HEK293 (cell line): ENCODE data around the gene MGAT4B.

Experiments used
- BCL11A ChIP-seq: fragments of 450-650 bp; formaldehyde crosslinking; IDR thresholded peaks from 2 replicates; pipeline ENCODE4 v1.5.1; 2016; ENCODE audit warnings: low read depth, missing biosample characterization, missing genetic modification characterization
- CTCF ChIP-seq: fragments of 450-650 bp; formaldehyde crosslinking; IDR thresholded peaks from 2 replicates; pipeline ENCODE4 v1.5.1; 2016; ENCODE audit warnings: missing biosample characterization, missing genetic modification characterization
- EGR2 ChIP-seq: fragments of 450-650 bp; formaldehyde crosslinking; IDR thresholded peaks from 2 replicates; pipeline ENCODE4 v1.5.1; 2016; ENCODE audit warnings: low read depth, missing biosample characterization, missing genetic modification characterization
- ELK4 ChIP-seq: IDR thresholded peaks from 2 replicates; pipeline ENCODE4 v1.6.1; 2011; ENCODE audit warnings: mild to moderate bottlenecking, low read depth, low read length, borderline replicate concordance
- HOXA7 ChIP-seq: sonication (generic); formaldehyde crosslinking; IDR thresholded peaks from 2 replicates; pipeline ENCODE4 v1.8.1; 2022; ENCODE audit warnings: missing genetic modification reagents, borderline replicate concordance
- HOXD13 ChIP-seq: sonication (generic); formaldehyde crosslinking; IDR thresholded peaks from 2 replicates; pipeline ENCODE4 v1.8.0; 2022; ENCODE audit warnings: missing genetic modification reagents, borderline replicate concordance
- KLF1 ChIP-seq: fragments of 450-650 bp; formaldehyde crosslinking; IDR thresholded peaks from 2 replicates; pipeline ENCODE4 v1.5.1; 2016; ENCODE audit warnings: missing biosample characterization, missing genetic modification characterization
- KLF7 ChIP-seq: fragments of 450-650 bp; formaldehyde crosslinking; IDR thresholded peaks from 2 replicates; pipeline ENCODE4 v1.5.1; 2016; ENCODE audit warnings: missing biosample characterization, missing genetic modification characterization, borderline replicate concordance
- KLF9 ChIP-seq: fragments of 450-650 bp; formaldehyde crosslinking; IDR thresholded peaks from 2 replicates; pipeline ENCODE4 v1.5.1; 2016; ENCODE audit warnings: missing biosample characterization, missing genetic modification characterization, low read depth
- MEIS1 ChIP-seq: sonication (generic); formaldehyde crosslinking; IDR thresholded peaks from 2 replicates; pipeline ENCODE4 v1.8.1; 2022; ENCODE audit warnings: missing genetic modification reagents, mild to moderate bottlenecking, borderline replicate concordance
- SCRT1 ChIP-seq: fragments of 450-650 bp; formaldehyde crosslinking; IDR thresholded peaks from 2 replicates; pipeline ENCODE4 v1.5.1; 2016; ENCODE audit warnings: missing biosample characterization, missing genetic modification characterization, borderline replicate concordance
- ZBTB10 ChIP-seq: fragments of 450-650 bp; formaldehyde crosslinking; IDR thresholded peaks from 2 replicates; pipeline ENCODE4 v1.5.1; 2016; ENCODE audit warnings: missing biosample characterization, missing genetic modification characterization
- ZBTB6 ChIP-seq: fragments of 450-650 bp; formaldehyde crosslinking; IDR thresholded peaks from 2 replicates; pipeline ENCODE4 v1.5.1; 2017; ENCODE audit warnings: missing biosample characterization, missing genetic modification characterization
- ZBTB7A ChIP-seq: fragments of 450-650 bp; formaldehyde crosslinking; IDR thresholded peaks from 2 replicates; pipeline ENCODE4 v1.5.1; 2016; ENCODE audit warnings: low read depth, missing biosample characterization, missing genetic modification characterization
- ZNF146 ChIP-seq: fragments of 450-650 bp; formaldehyde crosslinking; IDR thresholded peaks from 2 replicates; pipeline ENCODE4 v1.5.1; 2016; ENCODE audit warnings: missing biosample characterization, missing genetic modification characterization
- ZNF19 ChIP-seq: fragments of 450-650 bp; formaldehyde crosslinking; IDR thresholded peaks from 2 replicates; pipeline ENCODE4; 2016; ENCODE audit warnings: missing biosample characterization, missing genetic modification characterization, low read depth
- ZNF239 ChIP-seq: fragments of 450-650 bp; formaldehyde crosslinking; IDR thresholded peaks from 2 replicates; pipeline ENCODE4 v1.5.1; 2016; ENCODE audit warnings: missing biosample characterization, missing genetic modification characterization
- ZNF266 ChIP-seq: fragments of 450-650 bp; formaldehyde crosslinking; IDR thresholded peaks from 2 replicates; pipeline ENCODE4 v1.5.1; 2016; ENCODE audit warnings: missing biosample characterization, missing genetic modification characterization, low read depth
- ZNF292 ChIP-seq: fragments of 450-650 bp; formaldehyde crosslinking; IDR thresholded peaks from 2 replicates; pipeline ENCODE4 v1.5.1; 2016; ENCODE audit warnings: low read depth, missing biosample characterization, missing genetic modification characterization, borderline replicate concordance
- ZNF324 ChIP-seq: fragments of 450-650 bp; formaldehyde crosslinking; IDR thresholded peaks from 2 replicates; pipeline ENCODE4 v1.5.1; 2016; ENCODE audit warnings: missing biosample characterization, missing genetic modification characterization
- ZNF362 ChIP-seq: fragments of 450-650 bp; formaldehyde crosslinking; IDR thresholded peaks from 2 replicates; pipeline ENCODE4 v1.5.1; 2016; ENCODE audit warnings: missing biosample characterization, missing genetic modification characterization
- ZNF37A ChIP-seq: fragments of 450-650 bp; IDR thresholded peaks from 2 replicates; pipeline ENCODE4 v1.5.1; 2018; ENCODE audit warnings: missing biosample characterization, missing genetic modification characterization
- ZNF394 ChIP-seq: fragments of 450-650 bp; formaldehyde crosslinking; IDR thresholded peaks from 2 replicates; pipeline ENCODE4 v1.5.1; 2016; ENCODE audit warnings: missing biosample characterization, missing genetic modification characterization, mild to moderate bottlenecking, moderate library complexity, borderline replicate concordance
- ZNF404 ChIP-seq: fragments of 450-650 bp; formaldehyde crosslinking; IDR thresholded peaks from 2 replicates; pipeline ENCODE4 v1.5.1; 2017; ENCODE audit warnings: missing biosample characterization, missing genetic modification characterization
- ZNF423 ChIP-seq: fragments of 450-650 bp; formaldehyde crosslinking; IDR thresholded peaks from 2 replicates; pipeline ENCODE4 v1.5.1; 2016; ENCODE audit warnings: missing biosample characterization, missing genetic modification characterization
- ZNF510 ChIP-seq: fragments of 450-650 bp; formaldehyde crosslinking; IDR thresholded peaks from 2 replicates; pipeline ENCODE4 v1.5.1; 2018; ENCODE audit warnings: mild to moderate bottlenecking, missing genetic modification characterization, missing biosample characterization; ENCODE audit not compliant: insufficient replicate concordance
- ZNF555 ChIP-seq: fragments of 450-650 bp; formaldehyde crosslinking; conservative IDR thresholded peaks from 2 replicates; pipeline ENCODE4 v1.5.1; 2017; ENCODE audit warnings: missing biosample characterization, mild to moderate bottlenecking, missing genetic modification characterization, inconsistent platforms
- ZNF561 ChIP-seq: fragments of 450-650 bp; IDR thresholded peaks from 2 replicates; pipeline ENCODE4 v1.5.1; 2018; ENCODE audit warnings: missing biosample characterization, missing genetic modification characterization, borderline replicate concordance
- ZNF600 ChIP-seq: fragments of 450-650 bp; formaldehyde crosslinking; IDR thresholded peaks from 2 replicates; pipeline ENCODE4 v1.5.1; 2016; ENCODE audit warnings: missing biosample characterization, missing genetic modification characterization
- ZNF670 ChIP-seq: fragments of 450-650 bp; formaldehyde crosslinking; IDR thresholded peaks from 2 replicates; pipeline ENCODE4 v1.5.1; 2016; ENCODE audit warnings: missing biosample characterization, missing genetic modification characterization, low read depth
- ZNF677 ChIP-seq: fragments of 450-650 bp; IDR thresholded peaks from 2 replicates; pipeline ENCODE4 v1.5.0; 2018; ENCODE audit warnings: missing biosample characterization, mild to moderate bottlenecking, missing genetic modification characterization, moderate library complexity
- ZSCAN23 ChIP-seq: fragments of 450-650 bp; formaldehyde crosslinking; IDR thresholded peaks from 2 replicates; pipeline ENCODE4 v1.5.1; 2016; ENCODE audit warnings: missing biosample characterization, missing genetic modification characterization

MGAT4B gene

GRCh38 chr5:179795863-179796833 lies 10.5 kb downstream of the MGAT4B start (continued):
- TF ChIP-seq ZNF555 (no peak), ZNF266 (tag by site-specific recombination) (no peak), ZNF19 (tag by site-specific recombination) (no peak), ZBTB6 (tag by site-specific recombination) (peak; percentile 83), ZNF423 (tag by site-specific recombination) (no peak), EGR2 (tag by site-specific recombination) (no peak), ZNF292 (tag by site-specific recombination) (no peak), ZNF561 (0 out of 2 replicates have a peak, but pooled peaks have one; percentile 80), ZNF146 (no peak), ZNF677 (tag by site-specific recombination) (no peak), ELK4 (no peak), SCRT1 (no peak), KLF7 (tag by site-specific recombination) (no peak), ZSCAN23 (no peak), ZNF37A (tag by site-specific recombination) (no peak), HOXD13 (CRISPR knock-in tag) (no peak), CTCF (peak; percentile 70), ZNF324 (tag by site-specific recombination) (no peak), ZNF394 (tag by site-specific recombination) (no peak), ZNF239 (tag by site-specific recombination) (no peak), ZNF404 (no peak), ZNF510 (tag by site-specific recombination) (no peak), KLF1 (tag by site-specific recombination) (no peak), ZNF670 (tag by site-specific recombination) (no peak), BCL11A (tag by site-specific recombination) (peak; percentile 36; the same call in 1 of the 2 replicates), ZNF362 (no peak), ZBTB7A (no peak), ZNF600 (tag by site-specific recombination) (peak; percentile 78), MEIS1 (CRISPR knock-in tag) (peak; percentile 18; the same call in 1 of the 2 replicates), ZBTB10 (tag by site-specific recombination) (peak; percentile 43; the same call in 1 of the 2 replicates), HOXA7 (CRISPR knock-in tag) (no peak), KLF9 (no peak)
